Muscle layer of colon (tissue), 2 donors: ENCODE results near the gene KCNK13.
"Not testable (repeated sequence)": the region's sequence is repeated elsewhere in the genome, so short reads cannot be mapped to it uniquely, and the experiment has no call there.

Experiments
- H3K27ac ChIP-seq: one replicate; pipeline ENCODE4 v1.7.0; 2013; ENCODE audit warnings: low read depth, mild to moderate bottlenecking, low read length, moderate library complexity
- H3K27me3 ChIP-seq, 2 donors: one replicate each; pipeline ENCODE4 v1.7.0; 2013; ENCODE audit warnings: low read length in 2 of 2, mild to moderate bottlenecking in 2 of 2; ENCODE audit not compliant: insufficient read depth in 2 of 2, control insufficient read depth in 1 of 2
- H3K36me3 ChIP-seq: one replicate; pipeline ENCODE4 v1.7.0; 2013; ENCODE audit warnings: mild to moderate bottlenecking, low read length; ENCODE audit not compliant: insufficient read depth
- H3K4me1 ChIP-seq: one replicate; pipeline ENCODE4 v1.7.0; 2013; ENCODE audit warnings: mild to moderate bottlenecking, low read length; ENCODE audit not compliant: insufficient read depth
- H3K4me3 ChIP-seq, 2 donors: one replicate each; pipeline ENCODE4 v1.7.0; 2013; ENCODE audit warnings: low read length in 2 of 2, low read depth in 1 of 2, mild to moderate bottlenecking in 1 of 2, moderate library complexity in 1 of 2
- H3K9ac ChIP-seq: one replicate; pipeline ENCODE4 v1.7.0; 2013; ENCODE audit warnings: low read length
- H3K9me3 ChIP-seq: one replicate; pipeline ENCODE4 v1.7.0; 2013; ENCODE audit warnings: mild to moderate bottlenecking, low read length
- donor health status: abdominal sarcoma.
- donor health status: Adenocarcinoma of cecum.

KCNK13 gene

DNA sequence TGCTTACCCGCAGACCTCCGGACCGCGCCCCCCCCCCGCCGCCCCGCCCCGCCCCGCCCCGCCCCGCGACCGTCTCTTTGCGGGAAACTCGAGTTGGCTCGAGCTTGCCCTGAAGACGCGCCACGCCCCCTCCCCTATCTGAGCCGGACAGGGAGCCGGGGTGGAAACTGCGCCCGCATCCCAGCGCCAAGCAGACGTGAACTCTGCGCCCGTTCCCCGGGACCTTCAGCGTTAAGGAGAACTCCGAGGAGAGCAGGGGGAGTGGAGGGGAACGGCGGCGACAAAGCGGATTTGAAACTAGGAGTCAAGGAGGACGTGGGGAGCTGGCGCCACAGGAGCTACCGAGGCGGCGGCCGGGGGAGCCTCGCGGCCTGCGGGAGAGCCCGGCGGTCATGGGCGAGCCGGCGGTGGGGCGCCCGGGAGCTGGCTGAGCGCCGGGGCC is at the start of gene KCNK13:
KCNK13 (plus strand) TSS at position 310 of the 442 bp plus-strand sequence. CDS start 212 bp downstream, outside the sequence.
- no peaks in the 10 kb centered on the region for H3K4me1 ChIP-seq
- H3K9me3 ChIP-seq = no peaks in the 10 kb centered on the region
- peaks cover 18 to 49% of the 10 kb centered on the region in 2 donors for H3K27me3 ChIP-seq
- H3K36me3 ChIP-seq = no peaks in the 10 kb centered on the region
- no peak within 1 kb of the TSS for H3K27ac ChIP-seq
- H3K4me3 ChIP-seq = peak within 1 kb of the TSS; percentile 14 to 42
- no peak within 1 kb of the TSS for H3K9ac ChIP-seq

- Histone ChIP-seq H3K9ac (no peak overlapping the region), H3K4me1 (no peaks in the 10 kb centered on the region), H3K27ac (no peak overlapping the region), H3K27me3 (no peaks in the 10 kb centered on the region), H3K4me3 (no peak overlapping the region), H3K36me3 (peaks cover 7% of the 10 kb centered on the region), H3K9me3 (no peaks in the 10 kb centered on the region)
Observed at GRCh38 chr14:90017371-90017770, 44.4 kb upstream of the KCNK13 start.

- Histone ChIP-seq H3K27me3 (no peaks in the 10 kb centered on the region), H3K4me1 (no peaks in the 10 kb centered on the region), H3K9ac (no peak overlapping the region), H3K27ac (no peak overlapping the region), H3K36me3 (peaks cover 7% of the 10 kb centered on the region), H3K4me3 (no peak overlapping the region), H3K9me3 (no peaks in the 10 kb centered on the region)
Observed at GRCh38 chr14:90019824-90020523, 41.8 kb upstream of the KCNK13 start.

GRCh38 chr14:90023176-90023896 is 38.5 kb upstream of the KCNK13 start:
- Histone ChIP-seq H3K36me3 (peaks cover 7% of the 10 kb centered on the region), H3K4me1 (no peaks in the 10 kb centered on the region)

DNA sequence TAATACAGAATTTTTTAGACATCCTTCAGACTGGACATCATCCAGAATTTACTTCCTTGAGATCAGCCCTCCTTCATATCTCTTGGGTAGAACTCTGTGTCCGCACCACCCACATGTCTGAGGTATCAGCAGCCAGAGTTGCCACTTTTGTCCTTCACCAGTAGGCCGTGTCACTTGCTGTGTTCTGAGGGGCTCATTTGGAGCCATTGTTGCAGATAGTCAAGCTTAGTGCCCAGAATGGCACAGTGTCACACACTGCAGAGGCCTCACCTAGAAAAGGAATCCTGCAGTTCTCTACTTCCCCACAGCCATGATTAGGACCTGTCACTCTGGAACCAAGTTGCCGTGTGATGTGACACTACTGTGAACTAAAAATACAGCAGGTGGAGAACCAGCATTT is 36.9 kb upstream of the KCNK13 start:
- Histone ChIP-seq H3K4me1 (no peaks in the 10 kb centered on the region), H3K9ac (no peak overlapping the region), H3K9me3 (no peaks in the 10 kb centered on the region), H3K36me3 (peaks cover 7% of the 10 kb centered on the region), H3K4me3 (no peak overlapping the region), H3K27ac (no peak overlapping the region), H3K27me3 (no peaks in the 10 kb centered on the region)

More at GRCh38 chr14:90023176-90023896, 38.5 kb upstream of the KCNK13 start:
- H3K9ac ChIP-seq = no peak overlapping the region
- H3K27me3 ChIP-seq = no peaks in the 10 kb centered on the region
- H3K27ac ChIP-seq = no peak overlapping the region
- no peaks in the 10 kb centered on the region for H3K9me3 ChIP-seq
- H3K4me3 ChIP-seq = no peak overlapping the region

- H3K9ac ChIP-seq, H3K27me3 ChIP-seq, H3K9me3 ChIP-seq, H3K4me3 ChIP-seq, H3K27ac ChIP-seq, H3K36me3 ChIP-seq, H3K4me1 ChIP-seq: not testable (repeated sequence)
Observed at GRCh38 chr14:90026608-90027007, 35.2 kb upstream of the KCNK13 start.

DNA sequence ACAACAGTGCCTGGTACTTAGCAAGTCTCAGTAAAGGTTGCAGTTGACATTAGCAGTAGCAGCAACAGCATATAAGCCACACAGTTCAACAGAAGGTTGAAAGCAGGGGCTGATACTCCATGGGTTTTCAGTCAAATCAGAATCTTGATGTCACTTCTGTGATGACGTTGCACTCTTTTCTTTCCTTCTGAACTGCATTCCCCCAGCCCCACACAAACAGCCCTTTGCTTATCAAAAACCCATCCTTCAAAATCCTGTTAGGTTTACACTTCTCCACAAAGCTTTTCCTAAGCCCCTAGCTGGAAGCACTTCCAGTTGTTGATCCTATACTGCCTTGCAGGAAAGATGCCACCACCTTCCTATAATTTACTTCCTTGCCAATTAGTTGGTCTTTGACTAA is 34.0 kb upstream of the KCNK13 start:
- H3K4me1 ChIP-seq = no peaks in the 10 kb centered on the region
- H3K27ac ChIP-seq = no peak overlapping the region
- no peaks in the 10 kb centered on the region for H3K36me3 ChIP-seq
- no peak overlapping the region for H3K4me3 ChIP-seq
- no peaks in the 10 kb centered on the region for H3K27me3 ChIP-seq
- no peak overlapping the region for H3K9ac ChIP-seq
- H3K9me3 ChIP-seq = no peaks in the 10 kb centered on the region

DNA sequence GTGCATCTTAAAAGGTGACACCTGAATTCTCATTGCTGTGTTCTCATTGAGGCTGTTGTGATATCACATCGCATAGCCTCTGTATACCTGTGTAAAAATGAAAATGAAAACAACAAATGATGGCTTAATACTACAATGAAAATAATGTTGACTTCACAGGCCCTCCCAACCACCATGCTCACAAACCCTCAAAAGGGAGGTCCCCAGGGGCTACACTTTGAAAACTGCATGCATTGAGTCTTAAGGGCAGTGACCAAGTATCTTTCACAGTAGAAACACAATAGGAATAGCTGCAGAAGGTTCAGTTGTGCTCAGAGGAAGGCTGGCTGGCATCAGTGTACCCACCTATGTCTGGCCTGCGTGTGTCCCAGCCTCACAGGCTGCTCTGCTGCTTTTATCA is 27.6 kb upstream of the KCNK13 start:
- no peaks in the 10 kb centered on the region for H3K9me3 ChIP-seq
- H3K9ac ChIP-seq = no peak overlapping the region
- H3K36me3 ChIP-seq = peaks cover 12% of the 10 kb centered on the region
- no peaks in the 10 kb centered on the region for H3K27me3 ChIP-seq
- H3K4me1 ChIP-seq = no peaks in the 10 kb centered on the region
- H3K4me3 ChIP-seq = no peak overlapping the region
- no peak overlapping the region for H3K27ac ChIP-seq

- Histone ChIP-seq H3K9me3 (no peaks in the 10 kb centered on the region), H3K4me3 (no peak overlapping the region), H3K27ac (no peak overlapping the region), H3K36me3 (peaks cover 12% of the 10 kb centered on the region), H3K4me1 (no peaks in the 10 kb centered on the region), H3K9ac (no peak overlapping the region), H3K27me3 (no peaks in the 10 kb centered on the region)
Observed at GRCh38 chr14:90034835-90035525, 26.8 kb upstream of the KCNK13 start.

DNA sequence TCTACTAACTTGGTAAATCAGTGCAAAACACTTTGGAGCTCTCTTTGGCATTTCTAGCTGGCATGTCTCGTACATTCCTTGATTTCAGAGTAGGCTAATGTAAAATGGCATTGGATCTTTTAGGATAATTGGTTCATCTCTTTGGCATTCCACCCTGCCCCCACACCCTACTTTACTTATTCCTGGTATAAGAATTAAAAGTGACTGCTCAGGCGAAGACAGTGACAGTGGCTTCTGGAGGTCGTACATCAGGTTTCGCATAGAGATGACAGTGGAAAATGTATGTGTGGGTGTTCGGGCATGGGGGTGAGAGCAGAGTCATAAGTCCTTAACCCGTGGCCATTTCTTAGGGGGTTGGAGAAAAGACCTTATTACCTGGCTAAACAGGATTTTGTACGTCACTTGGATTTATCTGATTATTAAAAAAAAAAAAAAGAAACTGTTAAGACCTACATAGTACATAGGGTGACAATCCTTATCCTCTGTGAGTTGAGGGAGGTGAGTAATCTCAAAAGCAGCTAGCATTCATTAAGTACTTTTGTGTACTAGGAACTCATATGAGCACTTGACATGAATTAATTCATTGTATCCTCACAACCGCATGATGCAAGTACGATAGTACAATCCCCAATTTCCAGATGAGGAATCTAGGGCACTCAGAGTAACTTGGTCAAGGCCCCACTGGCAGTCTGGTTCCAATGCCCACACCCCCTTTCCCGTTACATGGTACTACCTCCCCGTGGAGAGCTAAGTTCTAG is 22.4 kb upstream of the KCNK13 start:
- H3K9ac ChIP-seq = no peak overlapping the region
- no peak overlapping the region for H3K4me3 ChIP-seq
- H3K27me3 ChIP-seq = no peaks in the 10 kb centered on the region
- H3K36me3 ChIP-seq = peaks cover 4% of the 10 kb centered on the region
- no peak overlapping the region for H3K27ac ChIP-seq
- H3K4me1 ChIP-seq = no peaks in the 10 kb centered on the region
- H3K9me3 ChIP-seq = no peaks in the 10 kb centered on the region

DNA sequence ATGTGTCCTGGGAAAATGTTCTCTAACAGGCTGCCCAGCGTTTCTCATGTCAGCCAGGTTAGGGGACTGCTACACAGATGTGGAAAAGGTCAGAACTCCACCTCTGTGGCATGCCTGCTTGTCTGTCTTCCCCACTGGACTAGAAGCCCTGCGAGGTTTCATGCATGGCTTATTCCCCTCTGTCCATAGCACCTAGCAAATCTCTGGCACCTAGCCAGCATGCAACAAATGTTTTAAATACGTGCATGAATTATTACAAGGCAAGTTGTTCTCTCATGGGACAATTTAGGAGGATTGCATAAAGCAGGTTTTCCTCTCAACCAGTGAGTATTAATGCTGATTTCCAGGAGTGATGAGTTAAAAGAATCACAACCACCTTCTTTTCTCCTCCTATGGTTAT is 21.4 kb upstream of the KCNK13 start:
- Histone ChIP-seq H3K27ac (no peak overlapping the region), H3K4me3 (no peak overlapping the region), H3K9me3 (no peaks in the 10 kb centered on the region), H3K27me3 (no peaks in the 10 kb centered on the region), H3K36me3 (peaks cover 4% of the 10 kb centered on the region), H3K4me1 (no peaks in the 10 kb centered on the region), H3K9ac (no peak overlapping the region)
